ACC112 (cell line): ENCODE data around the gene NEUROG1.
"Not testable (repeated sequence)": the region's sequence is repeated elsewhere in the genome, so short reads cannot be mapped to it uniquely, and the experiment has no call there.

Source experiments
- H2AFZ ChIP-seq: fragments of 200-600 bp; sonication (generic); one replicate; pipeline ENCODE4 v1.6.0; 2017; ENCODE audit warnings: antibody characterized with exemption, low read length; ENCODE audit not compliant: unreplicated experiment
- H3K27ac ChIP-seq: fragments of 200-600 bp; sonication (generic); 2 replicates; pipeline ENCODE4 v1.5.1; 2014; ENCODE audit warnings: low read depth, mild to moderate bottlenecking, antibody characterized with exemption, low read length, moderate library complexity
- H3K27me3 ChIP-seq: fragments of 200-600 bp; sonication (generic); 2 replicates; pipeline ENCODE4 v1.6.1; 2014; ENCODE audit warnings: mild to moderate bottlenecking, antibody characterized with exemption, low read length, moderate library complexity, mixed read lengths; ENCODE audit not compliant: insufficient read depth
- H3K36me3 ChIP-seq: fragments of 200-600 bp; sonication (generic); 2 replicates; pipeline ENCODE4 v1.6.1; 2016; ENCODE audit warnings: mild to moderate bottlenecking, antibody characterized with exemption, low read length, moderate library complexity, mixed read lengths; ENCODE audit not compliant: insufficient read depth
- H3K4me1 ChIP-seq: fragments of 200-600 bp; sonication (generic); one replicate; pipeline ENCODE4 v1.6.1; 2016; ENCODE audit warnings: low read length, mixed read lengths; ENCODE audit not compliant: insufficient read depth, unreplicated experiment, control insufficient read depth
- H3K4me3 ChIP-seq: fragments of 200-600 bp; sonication (generic); 2 replicates; pipeline ENCODE4 v1.5.1; 2014; ENCODE audit warnings: mild to moderate bottlenecking, low read depth, low read length
- H3K79me2 ChIP-seq: fragments of 200-600 bp; sonication (generic); one replicate; pipeline ENCODE4 v1.6.0; 2016; ENCODE audit warnings: low read length; ENCODE audit not compliant: control insufficient read depth, unreplicated experiment, insufficient read depth

Gene NEUROG1

GRCh38 chr5:135508496-135509005 is 27.2 kb downstream of the NEUROG1 start:
- peak overlapping the region; percentile 54 for H3K4me3 ChIP-seq
- peaks cover 30% of the 10 kb centered on the region for H3K27me3 ChIP-seq
- no peak overlapping the region for H2AFZ ChIP-seq

DNA sequence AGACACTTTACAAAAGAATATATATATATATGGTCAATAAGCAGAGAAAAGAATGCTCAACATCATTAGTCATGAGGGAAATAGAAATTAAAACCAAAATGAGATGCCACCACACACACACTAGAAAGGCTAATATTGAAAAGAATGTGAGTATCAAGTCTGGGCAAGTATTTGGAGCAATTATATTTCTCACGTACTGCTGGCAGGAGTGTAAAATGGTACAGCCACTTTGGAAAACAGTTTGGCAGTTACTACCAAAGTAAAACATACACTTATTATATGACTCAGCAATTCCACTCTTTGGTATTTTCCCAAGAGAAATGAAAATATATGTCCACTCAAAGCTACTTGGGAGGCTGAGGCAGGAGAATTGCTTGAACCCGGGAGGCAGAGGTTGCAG is 29.8 kb downstream of the NEUROG1 start:
- Histone ChIP-seq H3K27ac (peak overlapping the region; percentile 40), H2AFZ (no peak overlapping the region), H3K79me2 (no peaks in the 10 kb centered on the region), H3K36me3 (no peaks in the 10 kb centered on the region), H3K27me3 (peaks cover 28% of the 10 kb centered on the region), H3K4me3 (no peak overlapping the region), H3K4me1 (peaks cover 3% of the 10 kb centered on the region)

More at GRCh38 chr5:135508496-135509005, 27.2 kb downstream of the NEUROG1 start:
- Histone ChIP-seq H3K36me3 (no peaks in the 10 kb centered on the region), H3K4me1 (peaks cover 3% of the 10 kb centered on the region), H3K27ac (no peak overlapping the region), H3K79me2 (no peaks in the 10 kb centered on the region)

DNA sequence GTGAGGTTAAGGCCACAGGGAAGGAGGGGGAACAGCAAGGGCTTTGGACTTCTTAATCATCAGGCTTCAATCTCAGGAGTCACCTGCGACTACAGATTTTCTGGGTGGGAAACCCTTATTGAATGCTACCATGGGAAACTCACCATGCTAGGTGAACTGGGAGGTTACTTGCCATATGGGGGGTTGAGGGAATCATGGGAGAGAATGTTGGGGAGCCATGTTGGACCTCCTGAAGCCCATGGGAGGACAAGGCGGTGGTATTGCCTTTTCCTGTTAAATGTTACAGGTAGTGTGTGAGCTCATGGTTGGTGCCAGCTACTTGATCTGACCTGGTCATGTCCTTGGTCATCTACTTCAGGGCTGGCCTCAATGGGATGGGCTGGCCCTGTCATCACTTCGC is 31.4 kb downstream of the NEUROG1 start:
- peaks cover 3% of the 10 kb centered on the region for H3K4me1 ChIP-seq
- H2AFZ ChIP-seq = no peak overlapping the region
- no peak overlapping the region for H3K4me3 ChIP-seq
- H3K79me2 ChIP-seq = no peaks in the 10 kb centered on the region
- H3K27me3 ChIP-seq = peaks cover 12% of the 10 kb centered on the region
- H3K27ac ChIP-seq = no peak overlapping the region
- H3K36me3 ChIP-seq = no peaks in the 10 kb centered on the region

DNA sequence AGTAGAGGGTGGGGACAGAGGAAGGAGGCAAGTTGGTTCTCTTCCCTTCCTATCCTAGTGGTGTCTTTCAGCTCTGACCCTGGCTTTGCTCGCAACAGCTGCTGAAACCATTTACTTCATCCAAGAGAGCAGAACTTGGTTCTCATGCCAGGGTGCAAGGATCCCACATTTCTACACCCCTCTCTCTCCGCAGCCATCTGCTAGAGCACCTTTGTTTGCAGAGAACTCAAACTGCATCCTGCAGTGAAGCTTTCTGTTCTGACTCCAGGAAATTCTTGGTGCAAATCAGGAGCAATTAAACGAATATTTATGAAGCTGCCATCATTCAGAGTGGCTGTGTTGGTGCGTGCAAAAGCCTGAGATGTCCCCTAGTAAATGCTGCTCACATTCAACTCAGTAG is 31.9 kb downstream of the NEUROG1 start:
- H3K79me2 ChIP-seq = no peaks in the 10 kb centered on the region
- H3K27me3 ChIP-seq = peaks cover 7% of the 10 kb centered on the region
- no peaks in the 10 kb centered on the region for H3K36me3 ChIP-seq
- H3K4me3 ChIP-seq = no peak overlapping the region
- H3K27ac ChIP-seq = no peak overlapping the region
- peaks cover 3% of the 10 kb centered on the region for H3K4me1 ChIP-seq
- H2AFZ ChIP-seq = no peak overlapping the region

DNA sequence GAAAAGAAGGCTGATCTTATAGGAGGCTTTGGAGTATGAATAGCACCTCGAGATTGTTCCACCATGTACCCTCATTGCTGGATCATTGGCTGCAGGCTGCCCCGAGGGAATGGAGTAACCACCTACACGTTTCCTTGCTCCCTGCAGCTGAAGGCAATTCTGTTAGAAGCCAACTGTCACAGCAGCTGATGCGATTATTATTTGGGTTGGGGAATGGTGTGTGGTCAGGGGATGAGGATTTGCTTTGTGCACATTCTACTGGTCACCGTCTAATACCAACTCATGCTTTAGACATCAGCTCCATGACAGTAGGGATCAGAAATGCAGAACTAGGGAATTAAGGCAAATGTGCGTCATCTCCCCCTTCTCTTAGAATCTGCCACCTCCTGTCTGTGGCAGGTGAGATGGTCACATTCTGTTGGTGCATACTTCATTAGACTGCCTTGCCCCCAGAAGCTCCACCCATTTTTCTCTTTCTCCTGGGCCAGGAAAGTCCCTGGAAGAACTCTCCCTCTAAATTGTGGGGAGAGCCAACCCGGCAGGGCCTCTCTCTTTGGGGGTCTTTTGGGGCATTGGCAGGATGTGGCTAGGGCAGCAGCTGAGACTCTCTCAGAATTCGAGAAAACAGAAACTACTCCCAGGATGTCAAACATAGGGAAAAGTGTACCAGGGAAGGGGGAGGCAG is 32.8 kb downstream of the NEUROG1 start:
- Histone ChIP-seq H3K4me1 (peaks cover 5% of the 10 kb centered on the region), H3K27ac (no peak overlapping the region), H3K79me2 (no peaks in the 10 kb centered on the region), H3K36me3 (no peaks in the 10 kb centered on the region), H2AFZ (no peak overlapping the region), H3K27me3 (no peaks in the 10 kb centered on the region; the same call in 1 of the 2 replicates), H3K4me3 (no peak overlapping the region)

- H3K27ac ChIP-seq = no peak overlapping the region
- H3K4me3 ChIP-seq = no peak overlapping the region
- no peak overlapping the region for H2AFZ ChIP-seq
- no peaks in the 10 kb centered on the region for H3K36me3 ChIP-seq
- H3K79me2 ChIP-seq = no peaks in the 10 kb centered on the region
- H3K4me1 ChIP-seq = peaks cover 10% of the 10 kb centered on the region
- H3K27me3 ChIP-seq = no peaks in the 10 kb centered on the region
Observed at GRCh38 chr5:135501965-135502364, 33.8 kb downstream of the NEUROG1 start.

DNA sequence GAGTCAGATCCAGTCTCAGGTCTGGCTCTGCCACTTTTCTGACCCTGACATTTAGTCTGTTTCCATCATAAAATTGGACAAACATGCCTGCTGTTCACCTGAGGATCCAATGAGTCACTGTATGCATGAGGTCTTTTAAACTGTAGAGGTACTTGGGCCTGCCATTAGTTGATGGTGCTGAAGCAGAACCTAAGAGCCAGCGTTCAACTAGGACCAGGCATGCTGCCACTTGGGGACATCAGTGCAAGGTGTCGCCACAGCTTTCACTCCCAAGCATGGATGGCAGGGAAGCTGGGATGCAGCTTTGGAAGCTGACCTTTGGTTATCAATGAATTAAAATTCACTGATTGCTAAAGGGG is 37.1 kb downstream of the NEUROG1 start:
- Histone ChIP-seq H3K79me2 (no peaks in the 10 kb centered on the region), H3K4me3 (no peak overlapping the region), H3K4me1 (peaks cover 18% of the 10 kb centered on the region), H2AFZ (no peak overlapping the region), H3K27me3 (no peaks in the 10 kb centered on the region), H3K36me3 (no peaks in the 10 kb centered on the region), H3K27ac (no peak overlapping the region)

DNA sequence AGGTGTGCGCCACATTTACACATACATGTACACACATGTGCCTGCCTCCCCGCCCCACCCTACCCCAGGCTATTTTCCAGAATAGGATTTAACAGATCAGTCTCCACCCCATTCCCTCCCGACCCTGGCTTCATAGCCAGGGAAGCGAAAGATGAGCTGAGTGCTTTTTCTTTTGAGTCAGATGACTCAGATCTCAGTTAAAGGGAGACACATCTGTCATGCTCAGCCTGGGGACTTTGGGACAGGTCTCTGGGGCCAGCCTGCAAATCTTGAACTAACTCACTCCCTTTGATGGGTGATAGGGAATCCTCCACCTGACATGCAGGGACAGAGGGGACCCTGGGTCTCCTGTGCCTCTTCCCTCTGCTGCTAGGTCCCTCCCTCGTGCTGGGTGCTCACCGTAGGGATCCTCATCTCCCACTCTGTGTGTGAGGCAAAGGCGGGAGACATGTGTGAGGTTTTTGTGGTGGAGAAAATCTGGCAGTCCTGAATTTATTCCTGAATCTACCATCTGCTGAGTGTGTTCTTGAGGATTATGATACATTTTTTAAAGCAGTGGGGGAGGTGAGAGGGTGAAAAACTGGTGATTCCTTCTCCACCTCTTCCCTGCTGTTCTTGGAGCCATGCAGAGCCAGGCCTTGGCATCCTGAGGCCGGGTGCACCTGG is 37.7 kb downstream of the NEUROG1 start:
- peaks cover 21% of the 10 kb centered on the region for H3K4me1 ChIP-seq
- no peaks in the 10 kb centered on the region for H3K36me3 ChIP-seq
- H3K27ac ChIP-seq = no peak overlapping the region
- H3K27me3 ChIP-seq = no peaks in the 10 kb centered on the region
- H3K79me2 ChIP-seq = no peaks in the 10 kb centered on the region
- no peak overlapping the region for H2AFZ ChIP-seq
- no peak overlapping the region for H3K4me3 ChIP-seq

DNA sequence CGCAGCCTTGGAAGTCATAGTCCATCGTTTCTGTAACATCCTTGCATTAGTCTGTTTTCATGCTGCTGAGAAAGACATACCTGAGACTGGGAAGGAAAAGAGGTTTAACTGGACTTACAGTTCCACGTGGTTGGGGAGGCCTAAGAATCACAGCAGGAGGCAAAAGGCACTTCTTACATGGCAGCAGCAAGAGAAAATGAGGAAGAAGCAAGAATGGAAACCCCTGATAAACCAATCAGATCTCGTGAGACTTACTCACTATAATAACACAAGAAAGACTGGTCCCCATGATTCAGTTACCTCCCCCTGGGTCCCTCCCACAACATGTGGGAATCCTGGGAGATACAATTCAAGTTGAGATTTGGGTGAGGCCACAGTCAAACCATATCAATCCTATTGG is 40.2 kb downstream of the NEUROG1 start:
- not testable (repeated sequence) for H2AFZ ChIP-seq, H3K79me2 ChIP-seq, H3K4me3 ChIP-seq, H3K27ac ChIP-seq, H3K36me3 ChIP-seq, H3K27me3 ChIP-seq
- H3K4me1 ChIP-seq = peaks cover 24% of the 10 kb centered on the region

GRCh38 chr5:135494196-135494595 is 41.6 kb downstream of the NEUROG1 start:
- peak overlapping the region; percentile 85 for H3K27ac ChIP-seq
- H3K36me3 ChIP-seq = no peaks in the 10 kb centered on the region
- H2AFZ ChIP-seq = peak overlapping the region; percentile 83
- H3K4me1 ChIP-seq = peaks cover 28% of the 10 kb centered on the region
- no peak overlapping the region for H3K4me3 ChIP-seq
- H3K27me3 ChIP-seq = no peaks in the 10 kb centered on the region
- H3K79me2 ChIP-seq = no peaks in the 10 kb centered on the region
